Activated CD4-positive, alpha-beta memory T cell treated with anti-CD3 and anti-CD28 coated beads, Interleukin-2, amount 10 ng/mL, durations not matched to agents 7 days and 5 days (primary cell): ENCODE results near the gene SEC14L5. TPM values are rescaled to one million over a fixed set of nuclear protein-coding genes. Genes with fewer than 3 reads are reported as not detected.
"Not testable (repeated sequence)": the region's sequence is repeated elsewhere in the genome, so short reads cannot be mapped to it uniquely, and the experiment has no call there.

ENCODE experiments used
- CTCF ChIA-PET: fragments of 350-600 bp; sonication (Branson Sonifier 250); formaldehyde crosslinking; loops from one replicate; lab custom pipeline; 2021; ENCODE audit warnings: antibody characterized with exemption, inconsistent platforms; lab: Charles Lee
- POLR2A ChIA-PET: fragments of 350-600 bp; sonication (Branson Sonifier 250); formaldehyde crosslinking; loops from one replicate; lab custom pipeline; 2021; ENCODE audit warnings: antibody characterized with exemption; lab: Charles Lee
- DNase-seq: peaks from one replicate; pipeline ENCODE4 v3.0.0-alpha.2; 2020
- H3K27ac Mint-ChIP-seq: one replicate; pipeline ENCODE4 v1.8.0; 2021; ENCODE audit warnings: mild to moderate bottlenecking, mixed read lengths
- H3K27me3 Mint-ChIP-seq: one replicate; pipeline ENCODE4 v1.8.0; 2021; ENCODE audit warnings: mixed read lengths
- H3K36me3 Mint-ChIP-seq: one replicate; pipeline ENCODE4 v1.8.0; 2021; ENCODE audit warnings: low read depth, mixed read lengths
- H3K4me1 Mint-ChIP-seq: one replicate; pipeline ENCODE4 v1.8.0; 2021; ENCODE audit warnings: mixed read lengths
- H3K4me3 Mint-ChIP-seq: one replicate; pipeline ENCODE4 v1.8.0; 2021; ENCODE audit warnings: mild to moderate bottlenecking, mixed read lengths
- H3K9me3 Mint-ChIP-seq: one replicate; pipeline ENCODE4 v1.8.0; 2021; ENCODE audit warnings: mixed read lengths
- total RNA-seq, 2 experiments: library from RNA; stranded (reverse); gene quantifications; one replicate each; pipeline ENCODE4 v1.2.3, GENCODE V29; 2021

SEC14L5 gene
- total RNA-seq, 2 experiments from 2014 or later: 0.03 TPM; not detected in 1

DNA sequence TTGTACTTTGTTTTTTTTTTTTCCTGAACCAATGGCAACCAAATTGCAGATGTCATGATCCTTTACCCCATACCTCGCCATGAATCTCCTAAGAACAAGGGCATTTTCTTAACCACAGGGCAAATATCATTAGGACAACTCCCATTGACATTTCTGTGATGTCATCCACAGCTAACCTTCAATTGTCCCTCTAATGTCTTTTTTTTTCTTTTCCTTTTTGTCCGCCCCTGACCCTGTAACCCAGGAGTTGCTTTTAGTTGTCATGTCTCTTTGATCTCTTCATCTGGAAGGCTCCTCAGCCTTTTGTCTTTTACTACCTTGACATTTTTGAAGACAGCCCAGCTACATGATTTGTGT, 76.0 kb downstream of the SEC14L5 start:
- Mint-ChIP-seq H3K36me3 (no peaks in the 10 kb centered on the region), H3K4me1 (peaks cover 19% of the 10 kb centered on the region), H3K4me3 (peak overlapping the region; percentile 83), H3K27me3 (no peaks in the 10 kb centered on the region), H3K27ac (peak overlapping the region; percentile 64), H3K9me3 (no peaks in the 10 kb centered on the region)
- ChIA-PET CTCF (no interaction called here), POLR2A (interaction anchor here (0.6 to 3.9 kb wide), 9 partner anchors 11 to 341 kb away, joined by 3 to 23 read pairs (median 5); partner anchors contain the start of genes ALG1, ANKS3, DNAAF8 and GLYR1)
- DNase-seq: no peak

DNA sequence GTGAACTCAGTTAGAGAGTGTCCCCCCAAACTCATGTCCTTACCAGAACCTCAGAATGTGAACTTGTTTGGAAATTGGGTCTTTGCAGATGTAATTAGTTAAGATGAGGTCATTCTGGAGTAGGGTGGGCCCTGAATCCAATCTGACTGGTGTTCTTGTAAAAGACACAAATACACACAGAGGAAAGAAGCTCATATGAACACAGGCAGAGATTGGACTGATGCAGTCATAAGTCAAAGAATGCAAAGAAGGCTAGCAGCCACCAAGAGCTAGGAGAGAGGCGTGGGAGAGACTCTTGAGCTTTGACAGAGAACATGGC, 77.7 kb downstream of the SEC14L5 start:
- Mint-ChIP-seq H3K27ac (no peak overlapping the region), H3K36me3 (no peaks in the 10 kb centered on the region), H3K4me1 (peaks cover 19% of the 10 kb centered on the region), H3K9me3 (no peaks in the 10 kb centered on the region), H3K4me3 (no peak overlapping the region), H3K27me3 (no peaks in the 10 kb centered on the region)
- no peak for DNase-seq
- POLR2A ChIA-PET: no interaction called here
- CTCF ChIA-PET: no interaction called here

DNA sequence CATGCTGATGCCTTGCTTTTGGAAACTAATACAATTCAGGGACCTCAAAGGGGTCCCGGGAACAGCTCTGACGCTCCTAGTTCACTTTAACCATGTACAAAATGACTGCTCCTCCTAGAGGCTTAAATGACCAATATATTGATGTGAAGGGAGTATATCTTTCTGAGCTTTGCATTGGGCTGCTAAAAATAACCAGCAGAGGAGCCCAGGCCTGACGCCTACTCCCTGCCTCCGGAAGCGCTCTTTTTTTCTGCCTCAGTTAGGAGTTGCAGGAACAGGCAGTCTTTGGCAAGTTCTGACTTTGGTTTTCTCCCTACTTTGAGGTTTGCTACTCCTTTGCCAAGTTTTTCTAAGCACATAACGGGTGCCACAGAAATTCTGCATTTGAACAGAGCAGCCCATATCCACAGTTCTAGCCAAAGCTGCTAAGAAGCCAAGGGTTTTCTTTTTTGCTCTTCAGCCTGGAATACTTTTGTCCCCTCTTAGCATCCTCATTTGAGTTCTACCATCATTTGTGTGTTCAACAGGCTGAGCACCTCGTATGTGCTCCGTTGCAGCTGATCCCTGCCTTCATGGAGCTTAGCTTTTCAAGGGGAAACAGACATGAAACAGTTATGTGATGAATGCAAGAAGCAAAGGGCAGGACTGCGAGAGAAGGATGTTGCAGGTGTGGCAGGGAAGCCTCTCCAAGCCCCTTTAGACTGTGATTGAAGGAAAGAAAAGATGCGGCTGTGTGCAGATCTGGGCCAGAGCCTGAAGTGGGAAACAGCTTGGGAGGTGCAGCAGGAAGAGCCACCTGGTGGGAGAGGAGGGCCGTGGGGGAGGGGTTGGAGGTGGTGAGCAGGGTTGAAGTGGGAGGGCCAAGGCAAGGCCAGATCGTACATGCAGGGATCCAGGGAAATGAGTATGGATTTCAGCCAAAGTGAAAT, 78.4 kb downstream of the SEC14L5 start:
- DNase-seq: no peak
- ChIA-PET CTCF (no interaction called here), POLR2A (no interaction called here)
- no peaks in the 10 kb centered on the region for H3K36me3 Mint-ChIP-seq
- H3K9me3 Mint-ChIP-seq: no peaks in the 10 kb centered on the region
- H3K27me3 Mint-ChIP-seq: peaks cover 2% of the 10 kb centered on the region
- H3K27ac Mint-ChIP-seq: no peak overlapping the region
- peaks cover 19% of the 10 kb centered on the region for H3K4me1 Mint-ChIP-seq
- no peak overlapping the region for H3K4me3 Mint-ChIP-seq

DNA sequence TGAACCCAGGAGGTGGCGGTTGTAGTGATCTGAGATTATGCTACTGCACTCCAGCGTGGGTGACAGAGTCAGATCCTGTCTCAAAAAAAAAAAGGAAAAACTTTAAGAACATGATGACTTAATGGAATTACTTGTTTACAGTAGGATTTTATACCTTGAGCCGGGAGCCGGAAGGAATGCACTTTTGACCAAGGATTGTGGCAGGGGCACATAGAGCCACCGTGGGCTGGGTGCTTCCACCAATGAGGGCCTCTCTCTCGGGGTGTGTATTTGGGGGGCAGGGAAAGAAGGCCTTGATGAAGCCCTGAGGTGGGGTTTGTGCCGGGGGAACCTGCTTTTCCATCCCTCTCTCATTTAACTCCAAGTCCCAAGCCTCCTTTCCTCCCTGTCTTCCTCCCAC, 82.3 kb downstream of the SEC14L5 start:
- CTCF ChIA-PET: interaction anchor here (0.7 kb wide), 1 partner anchor 515 kb away, joined by 3 read pairs; no protein-coding TSS in a partner anchor
- peaks cover 2% of the 10 kb centered on the region for H3K27me3 Mint-ChIP-seq

DNA sequence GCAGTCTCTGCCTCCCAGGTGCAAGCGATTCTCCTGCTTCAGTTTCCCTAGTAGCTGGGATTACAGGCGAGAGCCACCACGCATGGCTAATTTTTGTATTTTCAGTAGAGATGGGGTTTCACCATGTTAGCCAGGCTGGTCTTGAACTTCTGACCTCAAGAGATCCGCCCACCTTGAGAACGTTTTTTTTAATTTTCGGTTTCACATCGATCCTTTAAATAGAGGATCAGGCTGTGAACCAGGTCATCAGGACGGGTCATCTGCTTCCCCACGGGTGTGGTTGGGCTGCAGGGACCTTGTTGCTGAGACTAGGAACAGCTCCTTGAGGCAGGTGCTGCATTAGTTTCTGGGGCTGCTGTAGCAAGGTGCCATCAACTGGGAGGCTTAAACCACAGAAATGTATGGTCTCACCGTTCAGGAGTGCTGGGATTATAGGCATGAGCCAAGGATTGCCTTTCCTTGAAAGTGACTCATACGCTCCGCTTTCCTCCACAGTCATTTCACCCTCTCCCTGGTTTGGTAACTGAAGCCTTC, 83.5 kb downstream of the SEC14L5 start:
- no peak overlapping the region for H3K27ac Mint-ChIP-seq
- H3K27me3 Mint-ChIP-seq: peaks cover 2% of the 10 kb centered on the region
- no peaks in the 10 kb centered on the region for H3K36me3 Mint-ChIP-seq
- POLR2A ChIA-PET: no interaction called here
- no peaks in the 10 kb centered on the region for H3K9me3 Mint-ChIP-seq
- CTCF ChIA-PET: no interaction called here
- H3K4me1 Mint-ChIP-seq: no peaks in the 10 kb centered on the region
- no peak for DNase-seq
- H3K4me3 Mint-ChIP-seq: no peak overlapping the region

More for the DNA sequence above, 82.3 kb downstream of the SEC14L5 start:
- no peak for DNase-seq
- no peak overlapping the region for H3K4me3 Mint-ChIP-seq
- no peaks in the 10 kb centered on the region for H3K36me3 Mint-ChIP-seq
- POLR2A ChIA-PET: no interaction called here
- H3K27ac Mint-ChIP-seq: no peak overlapping the region
- peaks cover 2% of the 10 kb centered on the region for H3K4me1 Mint-ChIP-seq
- no peaks in the 10 kb centered on the region for H3K9me3 Mint-ChIP-seq

DNA sequence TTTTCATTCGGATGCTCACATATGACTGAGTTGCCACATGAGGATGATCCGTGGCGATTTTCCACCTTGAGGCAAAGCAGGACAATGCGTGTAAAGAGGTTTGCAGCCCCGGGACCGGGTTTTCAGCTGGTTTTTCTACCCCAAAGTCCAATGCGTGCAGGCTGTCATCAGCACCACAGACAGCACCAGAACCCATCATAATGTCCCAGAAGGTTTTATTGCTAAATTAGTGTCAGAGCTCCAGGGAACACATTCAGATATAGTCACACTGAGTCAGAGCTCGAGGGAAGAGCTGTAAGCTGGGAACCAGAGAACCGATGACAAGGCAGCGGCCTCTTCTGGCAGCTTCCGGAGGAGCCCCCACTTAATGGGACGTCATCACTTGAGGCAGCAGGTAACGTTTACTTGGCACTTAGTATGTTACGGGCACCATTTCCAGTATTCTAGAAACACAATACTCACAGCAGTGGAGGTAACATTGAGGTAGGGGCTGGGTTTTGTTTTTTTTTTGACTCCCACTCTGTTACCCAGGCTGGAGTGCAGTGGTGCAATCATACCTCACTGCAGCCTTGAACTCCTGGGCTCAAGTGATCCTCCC, 84.5 kb downstream of the SEC14L5 start:
- Mint-ChIP-seq H3K9me3 (no peaks in the 10 kb centered on the region), H3K27ac (no peak overlapping the region), H3K4me3 (no peak overlapping the region), H3K27me3 (peaks cover 2% of the 10 kb centered on the region), H3K36me3 (no peaks in the 10 kb centered on the region), H3K4me1 (no peaks in the 10 kb centered on the region)
- CTCF ChIA-PET: interaction anchor here (1.7 kb wide), 1 partner anchor 13 kb away, joined by 4 read pairs; no protein-coding TSS in a partner anchor
- POLR2A ChIA-PET: no interaction called here
- DNase-seq: no peak

DNA sequence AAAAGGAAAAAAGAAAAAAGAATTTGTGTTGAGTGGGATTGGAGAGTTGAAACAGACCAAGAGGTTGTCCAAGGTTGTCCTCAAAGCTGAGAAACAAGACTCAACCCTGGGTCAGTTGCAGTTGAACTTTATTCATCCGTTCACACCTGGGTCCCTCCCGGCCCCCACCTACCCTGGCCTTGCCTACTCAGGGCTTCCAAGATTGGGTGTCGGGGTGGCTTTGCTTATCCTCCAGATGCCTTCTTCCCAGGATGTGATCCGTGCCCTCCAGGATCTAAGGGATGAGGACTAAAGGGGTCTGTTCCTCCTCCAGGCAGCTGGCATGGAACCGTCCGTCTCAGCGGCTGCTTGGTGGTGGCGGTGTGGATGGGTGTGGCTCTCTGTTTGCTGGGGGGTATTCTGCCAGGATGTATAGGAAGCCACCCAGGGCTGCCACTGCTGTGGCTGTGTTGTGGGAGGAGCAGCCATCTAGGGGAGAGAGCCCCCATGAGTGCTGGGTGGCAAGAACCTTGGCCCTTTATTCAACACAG, 85.9 kb downstream of the SEC14L5 start:
- DNase-seq: no peak
- Mint-ChIP-seq H3K36me3 (no peaks in the 10 kb centered on the region), H3K27ac (no peak overlapping the region), H3K4me1 (no peaks in the 10 kb centered on the region), H3K9me3 (no peaks in the 10 kb centered on the region), H3K27me3 (peaks cover 3% of the 10 kb centered on the region), H3K4me3 (no peak overlapping the region)
- POLR2A ChIA-PET: interaction anchor here (2.3 kb wide), 1 partner anchor 10 kb away, joined by 8 read pairs; the partner anchor contains the start of gene NAGPA
- CTCF ChIA-PET: interaction anchor here (1.7 kb wide), 1 partner anchor 12 kb away, joined by 4 read pairs; no protein-coding TSS in a partner anchor

DNA sequence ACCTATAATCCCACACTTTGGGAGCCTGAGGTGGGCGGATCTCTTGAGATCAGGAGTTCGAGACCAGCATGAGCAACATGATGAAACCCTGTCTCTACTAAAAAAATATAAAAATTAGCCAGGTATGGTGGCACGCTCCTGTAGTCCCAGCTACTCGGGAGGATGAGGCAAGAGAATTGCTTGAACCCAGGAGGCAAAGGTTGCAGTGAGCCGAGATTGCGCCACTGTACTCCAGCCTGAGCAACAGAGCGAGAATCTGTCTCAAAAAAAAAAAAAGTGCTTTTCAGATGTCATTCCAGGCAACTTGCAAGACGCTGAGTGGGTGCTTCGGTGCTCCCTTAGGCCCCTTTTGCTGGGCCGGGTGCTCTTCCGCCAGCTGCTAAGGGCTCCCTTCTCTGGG, 86.5 kb downstream of the SEC14L5 start:
- CTCF ChIA-PET, H3K4me1 Mint-ChIP-seq, H3K4me3 Mint-ChIP-seq, H3K27me3 Mint-ChIP-seq, H3K27ac Mint-ChIP-seq, H3K9me3 Mint-ChIP-seq, DNase-seq, H3K36me3 Mint-ChIP-seq: not testable (repeated sequence)
- POLR2A ChIA-PET: interaction anchor here (2.3 kb wide), 1 partner anchor 11 kb away, joined by 8 read pairs; the partner anchor contains the start of gene NAGPA

DNA sequence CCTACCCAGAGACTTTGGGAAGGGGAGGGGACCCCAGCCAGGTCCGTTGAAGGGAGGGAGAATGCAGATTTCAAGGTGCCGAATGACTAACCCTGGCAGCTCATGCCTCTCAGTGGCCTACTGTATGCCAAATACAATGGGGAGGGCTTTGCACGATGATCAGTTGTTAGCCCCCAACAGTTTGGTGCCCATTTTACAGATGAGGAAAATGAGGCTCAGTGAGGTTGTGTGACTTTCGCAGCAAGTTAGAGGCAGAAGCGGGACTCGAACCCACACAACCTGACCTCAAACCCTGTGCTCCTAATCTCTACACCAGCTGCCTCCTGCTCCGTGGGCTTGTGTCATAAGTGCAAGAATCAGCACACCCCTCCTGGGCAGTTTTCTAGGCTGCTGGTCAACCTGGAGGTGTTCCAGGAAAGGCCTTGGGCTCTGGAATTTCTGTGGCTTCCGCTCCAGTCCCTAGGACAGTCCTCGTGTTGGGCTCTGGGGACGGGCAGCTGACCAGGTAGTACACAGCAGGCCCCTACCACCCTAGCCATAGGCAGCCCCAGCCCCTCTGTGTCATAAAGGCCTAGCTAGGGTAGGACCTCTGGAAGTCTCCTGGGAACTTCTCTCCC, 87.5 kb downstream of the SEC14L5 start:
- no peak for DNase-seq
- H3K36me3 Mint-ChIP-seq: no peaks in the 10 kb centered on the region
- ChIA-PET CTCF (no interaction called here), POLR2A (interaction anchor here (2.3 kb wide), 1 partner anchor 12 kb away, joined by 8 read pairs; the partner anchor contains the start of gene NAGPA)
- no peak overlapping the region for H3K27ac Mint-ChIP-seq
- H3K9me3 Mint-ChIP-seq: no peaks in the 10 kb centered on the region
- no peak overlapping the region for H3K4me3 Mint-ChIP-seq
- H3K27me3 Mint-ChIP-seq: peaks cover 12% of the 10 kb centered on the region
- no peaks in the 10 kb centered on the region for H3K4me1 Mint-ChIP-seq

DNA sequence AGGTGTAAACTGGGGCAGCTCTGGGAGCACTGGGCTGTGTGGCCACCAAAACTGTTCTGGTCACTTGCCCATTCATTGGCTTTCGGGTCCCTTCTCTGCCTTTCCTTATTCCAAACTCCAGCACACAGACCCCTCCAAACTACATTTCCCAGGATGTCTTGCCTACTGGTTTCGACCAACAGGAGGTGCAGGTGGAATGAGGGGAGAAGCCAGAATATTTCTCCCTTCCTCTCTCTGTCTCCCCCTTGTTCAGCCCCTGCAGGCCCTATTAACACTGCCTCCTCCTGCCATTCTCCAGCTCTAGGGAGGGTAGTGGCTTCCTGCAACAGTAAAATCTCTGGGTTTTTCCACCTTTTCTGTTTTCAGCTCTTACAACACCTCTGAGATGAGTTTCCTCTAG, 88.8 kb downstream of the SEC14L5 start:
- ChIA-PET POLR2A (interaction anchor here (1.4 kb wide), 1 partner anchor 13 kb away, joined by 3 read pairs; the partner anchor contains the start of gene NAGPA), CTCF (interaction anchor here (1.4 kb wide), 1 partner anchor 11 kb away, joined by 3 read pairs; no protein-coding TSS in a partner anchor)
- DNase-seq: no peak
- peaks cover 18% of the 10 kb centered on the region for H3K27me3 Mint-ChIP-seq
- H3K4me1 Mint-ChIP-seq: no peaks in the 10 kb centered on the region
- no peaks in the 10 kb centered on the region for H3K9me3 Mint-ChIP-seq
- H3K27ac Mint-ChIP-seq: no peak overlapping the region
- no peaks in the 10 kb centered on the region for H3K36me3 Mint-ChIP-seq
- H3K4me3 Mint-ChIP-seq: no peak overlapping the region

DNA sequence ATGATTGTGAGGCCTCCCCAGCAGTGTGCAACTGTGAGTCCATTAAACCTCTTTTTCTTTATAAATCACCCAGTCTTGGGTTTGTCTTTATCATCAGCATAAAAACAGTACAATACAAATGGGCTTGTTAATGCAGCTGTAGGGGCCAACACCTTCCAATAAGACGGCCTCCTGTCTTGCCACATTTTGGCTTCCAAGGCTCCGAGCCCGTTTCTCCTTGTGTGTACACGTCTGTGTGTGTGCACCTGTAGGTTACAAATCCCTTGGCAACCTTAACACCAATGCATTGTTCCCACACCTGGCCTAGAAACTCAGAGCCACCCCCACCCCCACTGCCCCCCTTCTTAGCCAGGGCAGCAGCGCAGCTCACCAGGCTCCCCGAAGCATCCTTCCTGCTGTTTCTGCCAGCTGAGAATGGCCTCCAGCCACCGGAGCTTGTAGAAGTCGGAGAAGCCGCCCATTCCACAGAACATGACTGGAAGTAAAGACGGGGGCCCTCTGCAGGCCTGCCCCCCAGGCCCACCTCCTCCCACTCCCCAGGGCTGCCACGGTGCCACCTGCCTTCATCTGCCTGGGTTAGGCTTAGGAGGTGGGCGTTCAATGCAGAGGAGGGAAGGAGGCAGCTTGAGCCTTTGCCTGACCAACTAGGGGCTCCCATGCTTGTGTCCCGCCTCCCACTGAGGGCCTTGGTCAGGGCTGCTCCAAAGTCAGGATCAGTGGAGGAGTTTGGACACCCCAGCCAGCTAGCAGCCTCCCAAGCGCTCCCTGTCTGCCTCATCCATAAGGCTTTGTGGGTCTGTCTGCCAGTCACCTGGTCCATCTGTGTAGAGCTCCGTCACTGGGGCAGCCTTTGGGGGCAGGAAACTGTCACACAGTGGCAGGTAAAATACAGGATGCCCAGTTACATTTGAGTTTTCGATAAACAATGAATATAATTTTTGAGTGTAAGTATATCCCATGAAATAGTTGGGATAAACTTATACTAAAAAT, 97.0 kb downstream of the SEC14L5 start:
- CTCF ChIA-PET: interaction anchor here (0.7 to 1.6 kb wide), 3 partner anchors 9 to 30 kb away, joined by 3 to 6 read pairs (median 4); no protein-coding TSS in a partner anchor
- no peaks in the 10 kb centered on the region for H3K4me1 Mint-ChIP-seq

More for the DNA sequence above, 97.0 kb downstream of the SEC14L5 start:
- Mint-ChIP-seq H3K9me3 (no peaks in the 10 kb centered on the region), H3K4me3 (no peak overlapping the region), H3K36me3 (no peaks in the 10 kb centered on the region), H3K27me3 (peaks cover 11% of the 10 kb centered on the region), H3K27ac (no peak overlapping the region)
- POLR2A ChIA-PET: interaction anchor here (1.0 kb wide), 1 partner anchor 19 kb away, joined by 4 read pairs; no protein-coding TSS in a partner anchor
- DNase-seq: no peak
